Bone marrow (tissue), 2 donors: ENCODE measurements around the gene COG2.

Experiments
- DNase-seq, 2 donors: peaks; one replicate each; lab custom pipeline; 2025; lab: John Stamatoyannopoulos, UW

The COG2 gene

DNA sequence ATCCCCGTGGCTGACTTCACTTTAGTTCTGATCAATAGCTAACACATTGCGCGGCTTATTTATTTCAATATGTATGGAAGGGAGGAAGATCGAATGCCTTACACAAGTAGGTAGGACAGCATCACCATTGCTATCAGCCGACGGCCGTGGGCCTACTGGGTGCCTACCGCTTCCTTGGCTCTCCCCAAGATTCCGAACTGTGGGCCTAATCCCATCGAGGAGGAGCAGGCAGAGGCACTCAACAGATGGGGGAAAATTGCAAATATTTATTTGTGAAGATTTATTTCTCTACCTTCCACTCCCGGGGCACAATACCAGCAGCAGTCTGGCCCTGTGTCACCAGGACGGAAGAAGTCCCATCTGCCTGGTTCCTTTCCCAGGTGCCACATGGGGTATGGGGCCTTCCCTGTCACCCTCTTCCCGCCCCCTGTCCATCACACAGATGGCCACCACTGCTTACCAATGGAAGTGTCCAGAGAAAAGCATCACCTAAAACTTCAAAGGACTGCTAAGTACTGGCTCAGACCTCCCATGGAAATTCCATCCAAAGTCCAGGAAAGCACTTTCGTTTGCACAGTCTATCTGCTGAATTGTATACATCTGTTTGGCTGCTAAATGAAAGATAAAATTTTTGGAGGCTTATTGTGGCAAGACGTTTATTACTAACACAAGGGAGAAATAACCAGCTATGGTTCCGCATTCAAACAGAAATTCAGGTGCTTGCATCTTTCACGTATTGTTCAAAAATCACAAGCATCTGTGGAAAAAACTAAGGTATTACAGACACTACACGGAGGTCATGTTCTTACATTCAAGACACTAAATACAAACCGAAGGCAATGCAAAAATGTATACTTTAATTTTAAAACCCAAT, 59.9 kb downstream of the COG2 start:
- DNase-seq, result no peak

DNA sequence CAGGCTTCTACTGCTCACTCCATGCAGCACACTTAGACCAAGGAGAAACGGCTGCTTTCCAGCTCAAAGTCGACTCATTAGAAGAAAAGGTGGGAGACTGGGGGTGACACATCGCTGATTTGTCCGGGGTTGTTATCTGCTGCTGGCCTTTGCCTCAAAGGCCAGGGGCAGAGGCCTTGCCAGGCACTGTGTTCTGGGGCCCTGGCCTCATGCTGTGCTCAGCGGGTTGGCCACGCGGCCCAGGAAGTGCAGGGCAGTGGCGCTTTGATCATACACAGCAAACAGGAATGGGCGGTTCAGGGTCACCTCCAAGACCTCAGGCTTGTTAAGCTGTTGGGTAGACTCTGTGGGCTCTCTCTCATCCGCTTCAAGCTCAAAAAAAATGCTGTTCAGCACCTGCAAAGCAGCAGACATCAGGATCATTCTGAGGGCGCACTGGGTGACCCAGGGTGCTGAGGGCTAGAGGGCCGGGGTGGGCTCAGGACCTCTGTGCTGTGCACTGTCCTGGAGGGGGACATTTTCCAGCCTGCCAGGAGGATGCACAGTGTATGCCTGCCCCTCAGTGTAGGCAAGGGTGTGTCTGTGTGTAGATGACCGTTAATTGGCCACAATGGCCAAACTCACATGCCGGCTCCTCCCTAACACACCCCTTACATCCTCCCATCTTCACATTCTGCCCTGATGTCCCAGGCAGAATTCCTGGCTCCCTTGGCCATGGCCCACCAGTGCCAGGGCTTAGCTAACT, 60.8 kb downstream of the COG2 start:
- no peak for DNase-seq

DNA sequence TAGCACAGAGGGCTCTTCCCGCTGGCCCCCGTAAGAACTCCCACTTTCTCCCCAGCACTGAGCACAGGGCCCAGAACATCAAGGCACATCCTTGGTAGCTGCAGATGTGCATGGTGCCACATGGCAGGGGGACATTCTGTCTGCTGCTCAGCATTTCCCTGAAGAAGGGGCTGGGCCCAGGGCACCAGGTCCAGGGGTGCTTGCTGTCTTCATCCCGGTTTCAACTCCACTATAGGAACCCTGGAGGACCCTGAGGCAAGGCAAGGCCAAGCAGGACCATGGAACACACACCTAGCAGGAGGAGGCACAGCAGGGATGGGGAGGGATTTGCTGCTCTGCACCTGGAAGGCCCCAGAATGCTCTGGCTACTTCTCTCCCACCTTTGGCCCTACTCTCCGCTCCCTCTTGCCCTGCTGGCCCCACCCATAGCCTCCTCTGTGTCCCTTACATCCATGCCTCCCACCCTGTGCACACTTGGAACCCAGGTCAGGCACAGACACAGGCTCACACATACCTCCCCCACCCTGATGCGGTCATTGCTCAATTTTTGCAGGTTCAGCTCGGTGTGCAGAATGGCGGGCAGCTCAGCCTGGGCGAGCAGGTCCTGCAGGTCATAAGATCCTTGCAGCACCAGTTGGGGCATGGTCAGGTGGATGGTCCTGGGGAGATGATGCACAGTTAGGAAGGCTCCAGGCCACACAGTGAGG, 61.6 kb downstream of the COG2 start:
- DNase-seq, result no peak

DNA sequence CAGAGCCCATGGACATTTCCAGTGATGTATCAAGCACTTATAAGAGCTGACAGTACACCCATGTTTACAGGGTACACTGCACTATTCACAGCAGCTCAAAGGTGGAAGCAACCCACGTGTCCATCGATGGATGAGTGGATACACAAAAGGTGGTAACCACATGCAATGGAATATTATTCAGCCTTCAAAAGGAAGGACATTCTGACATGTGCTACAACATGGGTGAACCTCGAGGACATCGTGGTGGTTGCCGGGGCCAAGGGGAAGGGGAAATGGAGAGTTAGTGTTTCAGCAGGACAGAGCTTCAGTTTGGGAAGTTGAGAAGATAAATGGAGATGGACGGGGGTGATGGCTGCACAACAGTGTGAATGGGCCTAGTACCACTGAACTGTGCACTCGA, 62.5 kb downstream of the COG2 start:
- DNase-seq, result no peak

DNA sequence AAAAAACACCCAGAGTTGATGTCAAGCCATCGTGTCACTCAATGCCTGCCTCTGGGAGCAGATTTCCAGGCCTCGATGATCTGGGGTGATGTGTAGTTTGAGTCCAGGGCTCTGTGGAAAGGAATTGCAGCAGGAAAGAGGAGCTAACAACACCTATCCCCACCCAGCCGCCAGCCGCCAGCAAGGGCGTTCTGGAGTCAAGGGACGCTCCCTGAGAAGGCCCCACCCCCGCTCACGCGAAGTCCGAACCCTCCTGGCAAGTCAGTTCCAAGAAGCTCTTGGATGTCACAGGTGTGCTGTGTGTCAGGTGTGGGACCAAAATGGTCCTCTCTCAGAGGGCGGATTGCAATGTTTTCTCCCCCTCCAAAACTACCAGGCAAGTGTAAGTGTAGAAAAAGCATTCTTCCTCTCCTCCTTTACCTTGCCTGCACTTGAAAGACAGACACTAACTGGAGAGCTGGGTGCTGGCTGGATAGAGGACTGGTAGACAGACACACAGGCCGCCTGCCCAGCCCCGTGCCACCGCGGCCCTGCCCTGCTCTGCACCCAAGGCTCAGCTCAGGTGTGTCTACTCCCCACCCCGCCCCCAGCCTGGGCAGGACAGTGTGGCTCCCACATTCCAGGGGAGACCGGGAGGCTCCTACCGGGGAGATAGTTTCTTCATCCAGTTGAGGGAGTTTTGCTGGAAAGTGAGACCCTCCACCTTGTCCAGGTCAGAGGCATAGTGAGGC, 63.2 kb downstream of the COG2 start:
- no peak for DNase-seq

DNA sequence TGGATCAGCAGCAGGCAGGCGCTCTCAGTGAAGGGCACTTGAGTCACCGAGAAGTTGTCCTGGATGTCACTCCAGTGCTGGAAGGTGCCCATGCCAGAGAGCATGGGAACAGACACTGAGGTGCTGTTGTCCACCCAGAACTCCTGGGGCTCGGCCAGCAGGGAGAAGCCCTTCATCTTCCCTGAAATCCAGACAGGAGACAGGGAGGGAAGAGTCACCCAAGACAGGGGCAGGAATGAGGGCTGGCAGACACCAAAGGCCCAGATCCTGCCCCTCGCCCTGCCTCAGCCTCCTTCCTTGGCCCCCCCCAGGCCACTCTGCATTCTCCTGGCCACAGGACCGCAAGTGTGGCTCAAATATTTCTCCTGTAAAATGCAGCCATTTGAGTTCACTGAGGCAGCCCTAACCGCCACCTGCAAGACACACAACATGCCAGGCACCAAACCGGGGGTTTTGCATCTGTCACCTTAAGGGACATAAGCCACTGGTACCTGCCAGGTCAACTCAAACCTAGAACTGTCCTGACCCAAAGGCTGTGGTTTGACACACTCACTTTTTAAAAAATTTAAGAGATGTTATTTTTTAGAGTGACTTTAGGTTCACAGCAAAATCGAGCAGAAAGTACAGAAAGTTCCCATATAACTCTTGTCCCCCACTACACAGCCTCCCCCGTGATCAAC, 63.9 kb downstream of the COG2 start:
- no peak for DNase-seq

DNA sequence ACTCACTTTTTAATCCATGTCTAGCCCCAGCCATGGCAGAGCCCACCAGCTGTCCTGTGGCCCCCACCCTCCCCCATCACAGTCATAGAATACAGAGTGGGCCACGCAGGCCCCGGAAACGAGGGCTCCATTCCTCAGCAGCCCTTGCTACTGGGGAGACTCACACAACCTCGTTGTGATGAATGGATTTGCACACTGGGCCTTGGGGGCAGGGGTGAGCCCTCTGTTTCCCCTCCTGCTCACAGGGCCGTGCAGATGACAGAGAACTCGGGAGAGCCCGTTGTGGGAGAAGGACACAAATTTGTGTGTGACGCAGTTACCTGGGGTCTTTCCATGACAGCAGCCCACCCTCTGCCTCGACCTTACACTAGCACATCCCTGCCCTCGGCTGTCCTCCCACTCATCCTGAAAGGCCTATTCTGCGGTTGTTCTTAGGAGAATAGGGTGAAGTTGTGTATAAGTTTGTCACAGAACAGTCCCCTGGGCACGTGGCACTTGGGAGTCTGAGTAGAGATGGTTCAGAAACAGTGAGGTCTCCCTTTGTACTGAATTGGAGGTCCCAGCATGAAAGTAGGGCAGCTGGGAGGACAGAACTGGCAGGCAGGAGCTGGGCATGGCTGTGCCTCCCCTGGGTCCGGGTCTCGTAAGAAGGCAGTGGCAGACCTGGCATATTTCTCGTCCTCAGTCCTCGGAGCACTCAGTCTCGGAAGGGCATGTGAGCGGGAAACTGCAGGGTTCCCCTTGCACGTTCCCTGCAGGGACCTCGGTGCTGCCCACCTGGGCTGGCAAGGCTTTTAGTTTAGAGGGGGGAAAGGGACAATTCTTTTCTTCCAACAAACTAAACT, 64.8 kb downstream of the COG2 start:
- DNase-seq, result no peak

DNA sequence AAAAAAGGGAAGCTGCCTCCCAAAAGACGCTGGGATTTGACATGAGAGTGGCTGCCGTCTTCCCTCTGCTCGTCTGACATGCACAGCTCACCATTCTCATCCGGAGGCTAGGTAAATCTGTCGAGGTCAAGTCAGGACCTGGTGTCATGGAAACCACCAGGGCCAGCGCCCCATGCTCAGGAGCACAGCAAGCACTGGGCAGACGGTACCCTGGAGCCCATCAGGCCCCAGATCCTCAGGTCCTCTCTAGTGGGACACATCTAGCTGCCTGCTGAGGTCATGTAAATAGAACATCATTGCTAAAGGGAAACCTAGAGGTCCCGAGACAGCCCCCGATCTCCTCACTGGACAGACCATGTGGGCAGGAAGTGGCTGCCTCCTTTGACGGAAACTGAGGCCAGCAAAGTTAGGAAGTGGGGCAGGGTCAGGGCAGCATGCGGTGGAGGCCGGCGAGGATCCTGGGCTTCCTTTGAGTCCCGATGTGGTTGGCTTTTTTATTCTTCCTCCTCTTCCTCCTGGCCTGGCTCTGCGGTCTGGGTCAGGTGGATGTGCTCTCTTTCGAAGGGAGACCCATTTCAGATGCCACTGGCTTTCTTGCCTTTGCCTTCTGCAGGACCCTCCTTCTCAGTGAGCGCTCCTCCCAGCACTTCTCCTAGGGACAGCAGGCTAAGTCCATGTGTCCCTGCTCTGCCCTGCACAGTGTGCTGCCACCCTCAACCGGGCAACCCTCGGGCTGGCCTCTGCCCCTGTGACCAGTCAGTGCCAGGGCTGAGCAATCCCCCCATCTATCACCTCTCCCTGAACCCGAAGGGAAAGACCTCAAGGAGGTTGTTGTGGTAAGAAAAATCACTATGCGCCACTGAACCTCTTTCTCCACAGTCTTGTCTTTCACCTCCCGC, 65.7 kb downstream of the COG2 start:
- DNase-seq, result no peak

DNA sequence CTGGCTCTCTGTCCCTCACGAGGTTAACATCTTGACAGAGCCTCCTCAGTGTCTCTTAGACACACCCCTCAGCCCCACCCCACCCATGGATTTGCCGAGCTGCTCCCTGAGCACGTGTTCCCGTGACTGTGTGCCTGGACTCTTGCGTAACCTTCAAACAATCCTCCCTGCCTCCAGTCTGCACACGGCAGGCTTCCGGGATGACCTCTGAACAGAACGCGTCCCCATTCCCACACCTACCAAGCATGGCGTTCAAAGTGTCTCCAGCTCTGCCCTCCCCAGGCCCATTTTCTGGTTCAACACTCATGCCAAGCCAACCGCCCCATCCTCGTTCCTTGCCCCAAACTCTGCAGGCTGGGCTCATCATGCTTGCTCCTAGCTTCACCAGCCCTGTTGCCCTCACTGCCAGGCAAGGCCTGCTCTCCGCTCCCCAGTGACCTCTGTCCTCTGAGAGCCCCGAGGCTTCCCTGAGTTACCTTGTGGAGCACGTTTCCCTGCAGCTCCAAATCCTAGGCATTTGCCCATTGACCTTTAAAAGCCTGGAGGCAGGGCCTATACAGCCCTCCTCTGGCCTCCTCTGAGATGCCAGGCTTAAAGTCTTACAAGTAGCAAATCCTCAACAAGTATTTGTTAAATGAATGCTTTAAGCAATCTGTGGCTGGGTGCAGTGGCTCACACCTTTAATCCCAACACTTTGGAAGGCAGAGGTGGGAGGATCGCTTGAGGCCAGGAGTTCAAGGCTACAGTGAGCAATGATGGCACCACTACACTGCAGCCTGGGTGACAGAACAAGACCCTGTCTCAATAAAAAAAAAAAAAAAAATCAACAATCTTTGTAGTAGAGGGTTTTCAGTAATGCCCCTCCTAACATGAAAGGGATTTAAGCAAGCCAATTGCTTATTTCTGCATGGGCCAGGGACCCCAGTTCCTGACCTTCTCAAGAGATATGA, 66.6 kb downstream of the COG2 start:
- no peak for DNase-seq

DNA sequence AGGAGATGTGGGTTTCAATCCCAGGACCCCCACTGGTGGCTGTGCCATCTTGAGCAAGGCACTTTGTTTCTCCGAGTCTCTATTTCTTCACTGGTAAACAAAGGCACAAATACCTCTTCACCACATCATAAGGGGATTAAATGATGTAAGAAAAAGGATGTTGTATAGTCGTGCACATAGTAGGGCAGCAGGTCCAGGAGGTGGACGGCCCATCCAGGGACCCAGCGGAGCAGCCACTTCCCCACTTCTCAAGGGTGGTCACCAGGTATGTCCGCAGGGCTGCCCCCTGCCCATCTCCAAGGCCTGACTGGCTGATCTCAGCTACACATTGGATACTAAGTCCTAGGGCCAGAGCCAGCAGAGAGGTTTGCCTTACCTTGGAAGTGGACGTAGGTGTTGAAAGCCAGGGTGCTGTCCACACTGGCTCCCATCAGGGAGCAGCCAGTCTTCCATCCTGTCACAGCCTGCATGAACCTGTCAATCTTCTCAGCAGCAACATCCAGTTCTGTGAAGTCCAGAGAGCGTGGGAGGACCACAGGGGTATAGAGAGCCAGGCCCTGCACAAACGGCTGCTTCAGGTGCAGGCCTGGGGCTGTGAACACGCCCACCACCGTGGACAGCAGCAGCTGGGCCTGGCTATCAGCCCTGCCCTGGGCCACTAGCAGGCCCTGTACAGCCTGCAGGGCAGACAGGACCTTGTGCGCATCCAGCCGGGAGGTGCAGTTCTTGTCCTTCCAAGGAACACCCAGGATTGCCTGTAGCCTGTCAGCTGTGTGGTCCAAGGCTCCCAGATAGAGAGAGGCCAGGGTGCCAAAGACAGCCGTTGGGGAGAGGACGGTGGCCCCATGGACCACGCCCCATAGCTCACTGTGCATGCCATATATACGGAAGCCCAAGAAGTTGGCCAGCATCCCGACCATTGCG, 67.6 kb downstream of the COG2 start:
- DNase-seq, result no peak

DNA sequence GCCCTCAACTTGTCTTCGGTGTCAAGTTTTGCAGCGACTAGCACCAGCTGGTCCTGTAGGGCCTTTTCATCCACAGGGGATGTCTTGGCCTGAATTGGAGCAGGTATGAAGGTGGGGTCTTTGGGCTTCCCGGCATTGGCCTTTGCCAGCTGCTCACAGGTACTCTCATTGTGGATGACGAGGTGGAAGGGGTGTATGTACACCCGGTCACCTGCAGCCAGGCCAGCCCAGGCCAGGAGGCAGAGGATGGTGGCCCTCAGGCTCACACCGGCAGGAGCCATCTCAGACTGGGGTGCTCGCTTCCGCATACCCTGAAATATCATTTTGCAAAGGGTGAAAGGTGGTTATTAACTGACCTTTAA, 68.2 kb downstream of the COG2 start:
- DNase-seq, result no peak

DNA sequence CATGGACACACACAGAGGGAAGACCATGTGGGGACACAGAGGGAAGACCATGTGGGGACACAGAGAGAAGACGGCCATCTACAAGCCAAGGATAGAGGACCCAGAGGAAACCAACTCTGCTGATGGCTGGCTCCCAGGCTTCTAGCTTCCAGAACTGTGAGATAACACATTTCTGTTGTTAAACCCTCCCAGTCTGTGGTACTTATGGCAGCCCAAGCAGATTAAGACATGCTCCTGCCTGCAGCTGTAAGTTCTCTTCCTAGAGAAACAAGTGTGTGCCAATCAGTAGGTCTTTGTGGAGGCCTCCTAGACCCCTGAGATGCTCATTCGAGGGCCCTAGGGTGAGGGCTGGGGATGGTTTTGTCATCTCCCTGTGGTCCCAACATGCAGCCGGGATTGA, 69.0 kb downstream of the COG2 start:
- DNase-seq, result no peak

DNA sequence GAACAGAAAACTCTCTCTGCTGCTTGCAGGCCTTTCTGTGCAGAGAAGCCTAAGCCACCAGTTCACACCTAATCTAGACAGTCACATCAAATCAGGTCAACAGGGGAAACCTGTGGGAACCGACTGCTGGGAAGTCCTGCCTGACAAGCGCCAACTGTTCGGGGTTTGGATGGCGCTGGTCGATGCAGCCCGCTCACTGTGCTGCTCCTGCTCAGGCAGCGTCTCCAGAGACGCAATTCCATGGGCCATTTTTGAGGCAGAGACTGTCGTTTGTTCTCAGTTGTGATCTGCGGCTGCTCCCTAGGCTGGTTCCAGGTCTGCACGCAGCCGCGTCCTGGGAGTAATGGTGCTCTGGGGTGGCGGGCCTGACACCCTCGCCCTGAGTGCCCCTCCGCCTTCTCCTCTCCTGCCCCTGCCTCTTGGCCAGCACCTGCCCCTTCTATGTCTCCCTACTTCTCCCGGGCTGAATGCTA, 70.2 kb downstream of the COG2 start:
- DNase-seq, result no peak

DNA sequence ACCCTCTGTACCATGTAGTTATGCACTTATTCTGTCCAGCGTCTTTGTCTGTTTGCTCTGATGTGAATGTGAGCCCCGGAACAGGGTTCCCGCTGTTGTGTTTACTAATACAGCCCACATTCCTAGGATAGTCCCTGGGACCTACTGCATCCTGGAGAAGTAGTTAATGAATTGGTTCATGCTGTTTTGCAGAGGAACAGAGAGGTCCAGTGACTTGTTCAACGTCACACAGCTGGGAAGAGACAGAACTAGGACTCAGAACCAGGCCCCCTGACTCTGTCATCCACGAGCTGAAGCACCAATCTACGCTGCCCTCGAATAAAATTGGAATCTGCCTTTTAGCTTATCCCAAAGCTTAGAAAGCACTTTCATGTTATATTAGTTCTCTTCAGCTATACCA, 70.9 kb downstream of the COG2 start:
- DNase-seq, result no peak

DNA sequence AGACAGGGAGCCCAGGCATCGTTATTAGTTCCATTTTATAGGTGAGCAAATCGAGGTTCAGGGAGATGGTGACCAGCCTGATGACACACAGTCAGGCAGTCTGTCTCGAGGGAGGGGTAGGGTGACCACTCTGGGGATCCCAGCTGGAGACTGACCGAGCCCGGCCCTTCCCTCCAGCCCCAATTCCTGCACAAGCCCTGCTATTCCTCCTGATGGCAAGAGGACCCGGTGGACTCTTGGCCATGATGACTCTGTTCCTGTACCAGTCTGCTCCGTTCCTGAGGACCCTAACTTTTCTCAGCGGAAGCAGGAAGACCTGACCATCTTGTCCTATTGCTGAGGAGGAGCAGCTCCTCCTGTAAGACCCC, 71.2 kb downstream of the COG2 start:
- no peak for DNase-seq

DNA sequence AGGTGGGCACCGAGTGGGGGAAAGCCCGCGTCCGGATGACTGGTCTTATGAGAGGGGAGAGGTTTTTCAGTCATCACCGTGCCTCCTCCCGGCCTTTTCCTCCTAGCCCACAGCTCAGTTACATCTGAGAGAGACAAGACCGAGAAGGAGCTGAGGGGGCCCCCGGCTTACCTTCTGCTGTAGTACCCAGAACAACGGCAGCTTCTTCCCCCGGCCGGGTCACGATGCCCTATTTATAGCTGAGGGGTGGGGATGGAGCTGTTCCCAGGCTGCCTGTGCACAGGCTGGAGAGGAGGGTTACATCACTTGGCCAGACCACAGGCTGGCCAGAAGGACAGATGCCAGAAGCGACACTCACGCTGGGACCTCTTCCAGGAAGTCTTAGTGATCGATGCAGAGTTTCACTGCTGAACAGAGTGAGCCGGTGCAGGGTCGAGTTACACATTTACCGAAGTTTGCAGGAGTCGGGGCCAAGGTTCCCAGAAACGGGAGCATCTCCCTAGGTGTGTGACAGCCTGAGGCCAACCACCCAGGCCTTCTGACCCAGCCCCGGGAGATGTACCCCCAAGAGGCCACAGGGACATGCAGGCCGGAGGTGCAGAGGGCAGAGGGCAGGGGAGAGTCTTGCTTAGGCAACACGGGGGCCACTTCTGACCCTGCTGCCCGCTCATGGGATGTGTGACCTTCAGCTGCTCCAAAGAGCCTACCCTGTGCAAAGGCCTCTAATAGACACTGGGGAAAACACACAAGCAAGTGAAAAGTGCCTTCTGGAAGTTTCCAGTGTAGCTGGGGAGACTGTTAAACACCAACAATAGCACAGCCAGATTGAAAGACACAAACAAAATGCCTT, 71.9 kb downstream of the COG2 start, which contains the start of gene AGT:
AGT (minus strand) TSS at position 208 of the 850 bp plus-strand sequence. CDS start 3,299 bp downstream, outside the sequence.
- no peak for DNase-seq
